ENCODE measurements around the gene RPUSD4.
A peak's percentile ranks its signal among the peaks of the same experiment; 100 is the strongest.

GRCh38 chr11:126194121-126194543 is 17.3 kb downstream of the RPUSD4 start:
- TF ChIP-seq POLR2A (IDR thresholded peaks at IDR 0.05) (no peak), CTCF (IDR thresholded peaks at IDR 0.05) (peak; percentile 49 to 86 (median 86)), POLR2AphosphoS5 (IDR thresholded peaks at IDR 0.05; ENCODE audit: insufficient read depth in 1 of 2, low read depth in 1 of 2) (peak in 1 of 2 donors; percentile 20)

Measured in vagina (tissue), 2 donors.